Esophagus squamous epithelium (tissue), 5 donors: ENCODE results near the gene CNOT6L. TPM values are rescaled to one million over a fixed set of nuclear protein-coding genes. Genes with fewer than 3 reads are reported as not detected.

Experiments used
- DNase-seq: peaks from one replicate; lab custom pipeline; 2025; lab: John Stamatoyannopoulos, UW
- H3K27ac ChIP-seq, 4 donors: fragments of 200-600 bp; sonication (generic); one replicate each; pipeline ENCODE4 v1.5.1; 2016 to 2019; ENCODE audit warnings: mild to moderate bottlenecking in 1 of 4
- H3K27me3 ChIP-seq, 4 donors: fragments of 200-600 bp; sonication (generic); 1 replicate in 3 of 4; 2 replicates in 1 of 4; pipeline versions ENCODE4 v1.5.1 to v1.6.0; 2017 to 2021; ENCODE audit warnings: antibody characterized with exemption in 1 of 4
- H3K36me3 ChIP-seq, 3 donors: fragments of 200-600 bp; sonication (generic); one replicate each; pipeline ENCODE4 v1.5.1; 2016 to 2019
- H3K4me1 ChIP-seq, 3 donors: fragments of 200-600 bp; sonication (generic); one replicate each; pipeline ENCODE4 v1.5.1; 2017 to 2019
- H3K4me3 ChIP-seq, 4 donors: fragments of 200-600 bp; sonication (generic); 1 replicate in 3 of 4; 2 replicates in 1 of 4; pipeline ENCODE4 v1.5.1; 2016 to 2019; ENCODE audit warnings: mild to moderate bottlenecking in 2 of 4, moderate library complexity in 1 of 4
- H3K9me3 ChIP-seq, 3 donors: fragments of 200-600 bp; sonication (generic); one replicate each; pipeline ENCODE4 v1.5.1; 2016 to 2019
- POLR2A ChIP-seq, 4 donors: fragments of 450-650 bp; IDR thresholded peaks; one replicate each; pipeline ENCODE4 v1.6.1; 2017; ENCODE audit warnings: antibody characterized with exemption in 4 of 4, mild to moderate bottlenecking in 4 of 4, moderate library complexity in 3 of 4
- WGBS, 2 donors: methylation state at CpG; one replicate each; pipeline ENCODE4 v1.1.5; 2018; 5-methylcytosine and 5-hydroxymethylcytosine counted together
- intact Hi-C: fragments of 100-400 bp; cut with DNase I; formaldehyde crosslinking; loops from one replicate; pipeline ENCODE4 v1.15.0; 2022
- total RNA-seq, 4 donors: library from RNA; depleted of rRNA; stranded (reverse); fragments of >200 nt; gene quantifications; one replicate each; pipeline ENCODE4 v1.1.0, GENCODE V29; 2016
- TF ChIP-seq, protein P1 (sequence below), 6 experiments: fragments of 450-650 bp in 4 of 6; fragments of 200-600 bp in 2 of 6; sonication (generic) in 2 of 6; IDR thresholded peaks; one replicate each; pipeline ENCODE4 v1.5.1; 2016 to 2019; ENCODE audit warnings: antibody characterized with exemption in 6 of 6, mild to moderate bottlenecking in 4 of 6, moderate library complexity in 4 of 6
- donor health status: DM: yes; HTN: yes; CAD: no.

Gene CNOT6L
- total RNA-seq, 4 donors from 2014 or later = 8.5 to 33.6 (median 15.7) TPM

DNA sequence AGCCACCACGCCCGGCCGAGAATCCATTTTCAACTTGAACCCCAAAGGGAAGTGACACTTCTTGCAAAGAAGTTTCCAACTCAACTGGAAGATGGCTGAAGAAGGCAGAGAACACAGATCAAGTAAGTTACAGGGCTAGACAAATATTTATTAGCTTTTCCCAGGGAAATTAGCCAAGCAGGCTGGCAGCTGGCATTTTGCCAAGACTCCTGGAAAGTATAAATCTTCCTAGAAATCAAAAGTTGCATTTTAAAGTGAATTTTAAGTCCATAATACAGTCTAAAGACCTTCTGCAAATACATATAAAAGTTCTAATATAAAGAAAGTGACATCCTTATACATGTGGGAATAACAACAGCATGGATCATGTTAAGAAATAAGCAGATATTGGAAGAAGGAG, 40.1 kb upstream of the CNOT6L start:
- DNase-seq = no peak
- intact Hi-C loops = no loop called here
- 70% methylated on average over 3 of the region's 3 CpGs; no CpG with 5 or more reads in 1 of the 2 donors for WGBS, 2 donors
- TF ChIP-seq, protein P1, sequence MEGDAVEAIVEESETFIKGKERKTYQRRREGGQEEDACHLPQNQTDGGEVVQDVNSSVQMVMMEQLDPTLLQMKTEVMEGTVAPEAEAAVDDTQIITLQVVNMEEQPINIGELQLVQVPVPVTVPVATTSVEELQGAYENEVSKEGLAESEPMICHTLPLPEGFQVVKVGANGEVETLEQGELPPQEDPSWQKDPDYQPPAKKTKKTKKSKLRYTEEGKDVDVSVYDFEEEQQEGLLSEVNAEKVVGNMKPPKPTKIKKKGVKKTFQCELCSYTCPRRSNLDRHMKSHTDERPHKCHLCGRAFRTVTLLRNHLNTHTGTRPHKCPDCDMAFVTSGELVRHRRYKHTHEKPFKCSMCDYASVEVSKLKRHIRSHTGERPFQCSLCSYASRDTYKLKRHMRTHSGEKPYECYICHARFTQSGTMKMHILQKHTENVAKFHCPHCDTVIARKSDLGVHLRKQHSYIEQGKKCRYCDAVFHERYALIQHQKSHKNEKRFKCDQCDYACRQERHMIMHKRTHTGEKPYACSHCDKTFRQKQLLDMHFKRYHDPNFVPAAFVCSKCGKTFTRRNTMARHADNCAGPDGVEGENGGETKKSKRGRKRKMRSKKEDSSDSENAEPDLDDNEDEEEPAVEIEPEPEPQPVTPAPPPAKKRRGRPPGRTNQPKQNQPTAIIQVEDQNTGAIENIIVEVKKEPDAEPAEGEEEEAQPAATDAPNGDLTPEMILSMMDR (IDR thresholded peaks at IDR 0.05) = no peak
- no peak for TF ChIP-seq POLR2A (IDR thresholded peaks at IDR 0.05)
- peaks cover 4 to 29% (median 12%) of the 10 kb centered on the region in 3 donors for H3K4me1 ChIP-seq
- no peak overlapping the region for H3K4me3 ChIP-seq
- H3K27ac ChIP-seq = no peak overlapping the region
- H3K27me3 ChIP-seq = no peaks in the 10 kb centered on the region
- H3K9me3 ChIP-seq = no peaks in the 10 kb centered on the region
- no peaks in the 10 kb centered on the region for H3K36me3 ChIP-seq

DNA sequence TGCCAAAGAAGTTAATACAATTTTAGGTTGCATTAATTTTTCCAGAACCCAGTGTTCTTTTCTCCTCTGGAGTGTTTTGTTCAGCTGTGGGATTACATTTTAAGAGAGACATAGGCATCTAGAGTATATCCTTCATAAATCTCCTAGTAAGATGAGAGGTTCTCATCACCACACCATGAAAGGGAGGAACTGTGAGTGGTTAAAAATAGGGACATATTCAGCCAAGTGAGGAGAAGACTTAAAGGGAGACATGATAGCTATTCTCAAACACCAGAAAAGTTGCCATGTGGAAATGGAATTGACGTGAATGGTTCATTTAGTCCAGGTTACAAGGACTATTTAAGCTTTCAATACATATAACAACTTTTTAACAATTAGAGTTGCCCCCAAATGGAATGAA, 37.0 kb upstream of the CNOT6L start:
- DNase-seq = no peak
- peak overlapping the region in 2 of 4 donors; percentile 21 to 44 for H3K27ac ChIP-seq
- 89 to 96% methylated on average over 1 of the region's 1 CpG for WGBS, 2 donors
- H3K4me3 ChIP-seq = no peak overlapping the region
- intact Hi-C loops = no loop called here
- H3K27me3 ChIP-seq = no peaks in the 10 kb centered on the region
- no peak for TF ChIP-seq POLR2A (IDR thresholded peaks at IDR 0.05)
- TF ChIP-seq, protein P1 (IDR thresholded peaks at IDR 0.05) = no peak
- no peaks in the 10 kb centered on the region for H3K36me3 ChIP-seq
- no peaks in the 10 kb centered on the region for H3K9me3 ChIP-seq
- H3K4me1 ChIP-seq = peaks cover 0 to 11% (median under 1%) of the 10 kb centered on the region in 3 donors

- Histone ChIP-seq H3K4me1 (peaks cover 0 to 11% (median 0%) of the 10 kb centered on the region in 3 donors), H3K27me3 (no peaks in the 10 kb centered on the region), H3K4me3 (no peak overlapping the region), H3K9me3 (no peaks in the 10 kb centered on the region), H3K27ac (peak overlapping the region; percentile 28 to 78 (median 70)), H3K36me3 (no peaks in the 10 kb centered on the region)
- DNase-seq = no peak
- peak in 1 of 4 donors; percentile 48 for TF ChIP-seq POLR2A (IDR thresholded peaks at IDR 0.05)
- TF ChIP-seq, protein P1 (IDR thresholded peaks at IDR 0.05) = no peak
- 47 to 59% methylated on average over 7 of the region's 7 CpGs for WGBS, 2 donors
- intact Hi-C loops = no loop called here
These were observed 35.4 kb upstream of the CNOT6L start for GRCh38 chr4:77854431-77855111.

DNA sequence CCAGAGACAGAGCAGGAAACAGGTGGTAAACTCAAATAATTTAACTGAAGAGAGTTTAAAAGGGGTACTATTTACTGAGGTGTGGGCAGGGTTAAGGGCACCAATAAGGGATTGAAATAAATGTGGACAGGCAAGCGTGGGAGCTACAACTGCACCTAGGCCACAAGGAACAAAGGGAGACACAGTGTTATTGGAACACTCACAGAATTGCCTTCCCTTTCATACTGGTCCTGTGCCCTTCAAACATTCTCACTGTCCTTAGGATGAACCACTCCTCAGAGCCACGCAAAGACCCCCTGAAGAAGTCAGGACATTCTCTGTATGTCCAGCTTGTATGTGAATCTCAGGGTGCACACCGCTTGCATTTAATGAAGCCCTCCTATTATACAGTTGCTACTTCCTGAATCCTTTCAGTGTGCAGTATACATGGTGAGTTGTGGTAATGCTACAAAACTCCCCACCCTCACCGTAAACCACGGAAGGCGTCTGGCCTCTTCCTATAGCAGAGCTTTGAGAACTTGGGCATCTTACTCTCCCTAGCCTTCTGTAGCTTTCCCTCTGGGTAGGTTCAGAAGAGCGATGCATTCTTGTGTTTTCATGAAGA, 33.8 kb upstream of the CNOT6L start:
- Histone ChIP-seq H3K36me3 (no peaks in the 10 kb centered on the region), H3K4me1 (peaks cover 0 to 11% (median 0%) of the 10 kb centered on the region in 3 donors), H3K9me3 (no peaks in the 10 kb centered on the region), H3K4me3 (no peak overlapping the region), H3K27me3 (no peaks in the 10 kb centered on the region), H3K27ac (peak overlapping the region in 3 of 4 donors; percentile 57 to 78 (median 59))
- WGBS, 2 donors = 48 to 57% methylated on average over 7 of the region's 7 CpGs
- DNase-seq = no peak
- peak in 1 of 4 donors; percentile 60 for TF ChIP-seq POLR2A (IDR thresholded peaks at IDR 0.05)
- TF ChIP-seq, protein P1 (IDR thresholded peaks at IDR 0.05) = no peak
- intact Hi-C loops = no loop called here

DNA sequence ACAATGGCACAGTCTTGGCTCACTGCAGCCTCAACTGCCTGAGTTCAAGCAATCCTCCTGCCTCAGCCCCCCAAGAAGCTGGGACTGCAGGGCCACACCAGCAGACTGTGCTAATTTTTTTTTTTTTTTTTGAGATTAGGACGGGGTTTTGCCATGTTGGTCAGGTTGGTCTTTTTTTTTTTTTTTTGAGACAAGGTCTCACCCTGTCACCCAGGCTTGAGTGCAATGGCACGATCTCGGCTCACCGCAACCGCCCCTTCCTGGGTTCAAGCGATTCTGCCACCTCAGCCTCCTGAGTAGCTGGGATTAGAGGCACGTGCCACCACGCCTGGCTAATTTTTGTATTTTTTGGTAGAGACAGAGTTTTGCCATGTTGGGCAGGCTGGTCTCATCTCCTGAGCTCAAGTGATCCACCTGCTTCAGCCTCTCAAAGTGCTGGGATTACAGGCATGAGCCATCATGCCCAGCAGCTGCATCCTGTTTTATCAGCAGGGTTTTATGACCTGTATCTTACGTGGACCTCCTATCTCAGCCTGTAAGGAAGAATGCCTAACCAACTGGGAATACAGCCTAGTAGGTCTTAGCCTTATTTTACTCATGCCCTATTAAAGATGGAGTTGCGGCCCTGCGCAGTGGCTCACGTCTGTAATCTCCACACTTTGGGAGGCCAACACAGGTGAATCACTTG, 30.3 kb upstream of the CNOT6L start:
- TF ChIP-seq, protein P1 (IDR thresholded peaks at IDR 0.05) = no peak
- TF ChIP-seq POLR2A (IDR thresholded peaks at IDR 0.05) = no peak
- 90 to 98% methylated on average over 8 to 11 of the region's 12 CpGs for WGBS, 2 donors
- H3K9me3 ChIP-seq = no peaks in the 10 kb centered on the region
- DNase-seq = no peak
- H3K4me3 ChIP-seq = no peak overlapping the region
- H3K36me3 ChIP-seq = no peaks in the 10 kb centered on the region
- H3K27ac ChIP-seq = no peak overlapping the region
- intact Hi-C loops = no loop called here
- no peaks in the 10 kb centered on the region for H3K27me3 ChIP-seq
- no peaks in the 10 kb centered on the region for H3K4me1 ChIP-seq
